Measurements from ENCODE around the gene GYPC.

GYPC gene

GRCh38 chr2:126652323-126652891 is 3.6 kb upstream of the GYPC start:
- Histone ChIP-seq H3K36me3 (ENCODE audit: insufficient read depth, low read depth, low read length) (no peaks in the 10 kb centered on the region), H3K27ac (ENCODE audit: low read length) (no peak overlapping the region), H3K4me1 (ENCODE audit: insufficient read depth, low read length) (peaks cover 9% of the 10 kb centered on the region; the same call in 1 of the 2 replicates), H3K9ac (ENCODE audit: low read depth, low read length) (no peak overlapping the region), H3K9me3 (ENCODE audit: insufficient read depth, low read depth, low read length) (no peaks in the 10 kb centered on the region), H3K27me3 (ENCODE audit: insufficient read depth, low read length) (peaks cover 25% of the 10 kb centered on the region), H3K4me3 (ENCODE audit: low read length) (no peak overlapping the region)

- Histone ChIP-seq H3K9me3 (ENCODE audit: insufficient read depth, low read depth, low read length) (no peaks in the 10 kb centered on the region), H3K4me3 (ENCODE audit: low read length) (no peak overlapping the region), H3K4me1 (ENCODE audit: insufficient read depth, low read length) (peaks cover 12% of the 10 kb centered on the region), H3K27me3 (ENCODE audit: insufficient read depth, low read length) (peaks cover 25% of the 10 kb centered on the region), H3K36me3 (ENCODE audit: insufficient read depth, low read depth, low read length) (no peaks in the 10 kb centered on the region), H3K9ac (ENCODE audit: low read depth, low read length) (no peak overlapping the region), H3K27ac (ENCODE audit: low read length) (no peak overlapping the region)
These were observed 2.8 kb upstream of the GYPC start for GRCh38 chr2:126653109-126653508.

GRCh38 chr2:126653761-126654160 is 2.2 kb upstream of the GYPC start:
- Histone ChIP-seq H3K36me3 (ENCODE audit: insufficient read depth, low read depth, low read length) (no peaks in the 10 kb centered on the region), H3K27me3 (ENCODE audit: insufficient read depth, low read length) (peaks cover 25% of the 10 kb centered on the region), H3K9me3 (ENCODE audit: insufficient read depth, low read depth, low read length) (no peaks in the 10 kb centered on the region), H3K4me1 (ENCODE audit: insufficient read depth, low read length) (peaks cover 15% of the 10 kb centered on the region), H3K4me3 (ENCODE audit: low read length) (no peak overlapping the region), H3K9ac (ENCODE audit: low read depth, low read length) (no peak overlapping the region), H3K27ac (ENCODE audit: low read length) (no peak overlapping the region)

- H3K27ac ChIP-seq (ENCODE audit: low read length): no peak overlapping the region
- H3K27me3 ChIP-seq (ENCODE audit: insufficient read depth, low read length): peaks cover 25% of the 10 kb centered on the region
- no peaks in the 10 kb centered on the region for H3K9me3 ChIP-seq (ENCODE audit: insufficient read depth, low read depth, low read length)
- H3K36me3 ChIP-seq (ENCODE audit: insufficient read depth, low read depth, low read length): no peaks in the 10 kb centered on the region
- peaks cover 15% of the 10 kb centered on the region for H3K4me1 ChIP-seq (ENCODE audit: insufficient read depth, low read length)
- H3K9ac ChIP-seq (ENCODE audit: low read depth, low read length): no peak overlapping the region; the same call in 1 of the 2 replicates
- H3K4me3 ChIP-seq (ENCODE audit: low read length): no peak overlapping the region
These were observed 907 bp upstream of the GYPC start for GRCh38 chr2:126655051-126655450.

- Histone ChIP-seq H3K27ac (ENCODE audit: low read length) (no peak overlapping the region), H3K4me3 (ENCODE audit: low read length) (peak overlapping the region; percentile 73)
These were observed 631 bp downstream of the GYPC start for GRCh38 chr2:126656431-126657147.

GRCh38 chr2:126657148-126657635 is 1.2 kb downstream of the GYPC start:
- H3K4me3 ChIP-seq (ENCODE audit: low read length): peak overlapping the region; percentile 73
- H3K9ac ChIP-seq (ENCODE audit: low read depth, low read length): peak overlapping the region; percentile 74; the same call in 1 of the 2 replicates
- no peaks in the 10 kb centered on the region for H3K9me3 ChIP-seq (ENCODE audit: insufficient read depth, low read depth, low read length)
- H3K27ac ChIP-seq (ENCODE audit: low read length): no peak overlapping the region
- H3K36me3 ChIP-seq (ENCODE audit: insufficient read depth, low read depth, low read length): no peaks in the 10 kb centered on the region
- peaks cover 25% of the 10 kb centered on the region for H3K27me3 ChIP-seq (ENCODE audit: insufficient read depth, low read length)
- H3K4me1 ChIP-seq (ENCODE audit: insufficient read depth, low read length): peaks cover 15% of the 10 kb centered on the region

More at GRCh38 chr2:126656431-126657147, 631 bp downstream of the GYPC start:
- Histone ChIP-seq H3K9me3 (ENCODE audit: insufficient read depth, low read depth, low read length) (no peaks in the 10 kb centered on the region), H3K9ac (ENCODE audit: low read depth, low read length) (peak overlapping the region; percentile 74; the same call in 1 of the 2 replicates), H3K4me1 (ENCODE audit: insufficient read depth, low read length) (peaks cover 15% of the 10 kb centered on the region), H3K36me3 (ENCODE audit: insufficient read depth, low read depth, low read length) (no peaks in the 10 kb centered on the region), H3K27me3 (ENCODE audit: insufficient read depth, low read length) (peaks cover 25% of the 10 kb centered on the region)

GRCh38 chr2:126657636-126658318 is 1.8 kb downstream of the GYPC start:
- Histone ChIP-seq H3K27me3 (ENCODE audit: insufficient read depth, low read length) (peaks cover 25% of the 10 kb centered on the region), H3K9me3 (ENCODE audit: insufficient read depth, low read depth, low read length) (no peaks in the 10 kb centered on the region), H3K4me3 (ENCODE audit: low read length) (peak overlapping the region; percentile 73; the same call in 1 of the 2 replicates), H3K4me1 (ENCODE audit: insufficient read depth, low read length) (peaks cover 15% of the 10 kb centered on the region), H3K27ac (ENCODE audit: low read length) (no peak overlapping the region), H3K36me3 (ENCODE audit: insufficient read depth, low read depth, low read length) (no peaks in the 10 kb centered on the region), H3K9ac (ENCODE audit: low read depth, low read length) (peak overlapping the region; percentile 74; the same call in 1 of the 2 replicates)

GRCh38 chr2:126658319-126658904 is 2.5 kb downstream of the GYPC start:
- Histone ChIP-seq H3K9ac (ENCODE audit: low read depth, low read length) (no peak overlapping the region; the same call in 1 of the 2 replicates), H3K4me1 (ENCODE audit: insufficient read depth, low read length) (peaks cover 15% of the 10 kb centered on the region)

GRCh38 chr2:126658905-126659561 is 3.1 kb downstream of the GYPC start:
- Histone ChIP-seq H3K9ac (ENCODE audit: low read depth, low read length) (no peak overlapping the region), H3K27ac (ENCODE audit: low read length) (no peak overlapping the region), H3K4me1 (ENCODE audit: insufficient read depth, low read length) (peaks cover 15% of the 10 kb centered on the region), H3K36me3 (ENCODE audit: insufficient read depth, low read depth, low read length) (no peaks in the 10 kb centered on the region), H3K9me3 (ENCODE audit: insufficient read depth, low read depth, low read length) (no peaks in the 10 kb centered on the region), H3K27me3 (ENCODE audit: insufficient read depth, low read length) (peaks cover 25% of the 10 kb centered on the region), H3K4me3 (ENCODE audit: low read length) (no peak overlapping the region)

More at GRCh38 chr2:126658319-126658904, 2.5 kb downstream of the GYPC start:
- Histone ChIP-seq H3K27ac (ENCODE audit: low read length) (no peak overlapping the region), H3K36me3 (ENCODE audit: insufficient read depth, low read depth, low read length) (no peaks in the 10 kb centered on the region), H3K4me3 (ENCODE audit: low read length) (peak overlapping the region; percentile 73; the same call in 1 of the 2 replicates), H3K9me3 (ENCODE audit: insufficient read depth, low read depth, low read length) (no peaks in the 10 kb centered on the region), H3K27me3 (ENCODE audit: insufficient read depth, low read length) (peaks cover 25% of the 10 kb centered on the region)

GRCh38 chr2:126659562-126660467 is 3.9 kb downstream of the GYPC start:
- no peak overlapping the region for H3K9ac ChIP-seq (ENCODE audit: low read depth, low read length)
- no peak overlapping the region for H3K4me3 ChIP-seq (ENCODE audit: low read length)
- no peak overlapping the region for H3K27ac ChIP-seq (ENCODE audit: low read length)
- peaks cover 15% of the 10 kb centered on the region for H3K4me1 ChIP-seq (ENCODE audit: insufficient read depth, low read length)
- H3K27me3 ChIP-seq (ENCODE audit: insufficient read depth, low read length): peaks cover 24% of the 10 kb centered on the region
- H3K36me3 ChIP-seq (ENCODE audit: insufficient read depth, low read depth, low read length): no peaks in the 10 kb centered on the region
- H3K9me3 ChIP-seq (ENCODE audit: insufficient read depth, low read depth, low read length): no peaks in the 10 kb centered on the region
